Activated CD4-positive, alpha-beta T cell treated with anti-CD3 and anti-CD28 coated beads for 1 hour (primary cell): ENCODE measurements around the gene B3GALT2.
"Not testable (repeated sequence)": the region's sequence is repeated elsewhere in the genome, so short reads cannot be mapped to it uniquely, and the experiment has no call there.

Experiments used
- DNase-seq: peaks from one replicate; pipeline ENCODE4 v3.0.0-alpha.2; 2020

Gene B3GALT2

GRCh38 chr1:193185901-193186731 lies at the start of gene B3GALT2:
B3GALT2 (minus strand) TSS chr1:193186613; CDS start chr1:193181562, 5,051 bp downstream.
- no peak for DNase-seq

- no peak for DNase-seq
Measured at GRCh38 chr1:193234530-193234929, 48.1 kb upstream of the B3GALT2 start.

- DNase-seq: not testable (repeated sequence)
Measured at GRCh38 chr1:193231146-193231545, 44.7 kb upstream of the B3GALT2 start.

GRCh38 chr1:193229136-193229535 lies 42.7 kb upstream of the B3GALT2 start:
- DNase-seq: no peak

- DNase-seq: no peak
Measured at GRCh38 chr1:193222056-193222615, 35.7 kb upstream of the B3GALT2 start.

- DNase-seq: no peak
Measured at GRCh38 chr1:193221651-193222050, 35.2 kb upstream of the B3GALT2 start.

- DNase-seq: no peak
Measured at GRCh38 chr1:193219391-193219790, 33.0 kb upstream of the B3GALT2 start.

GRCh38 chr1:193216920-193217319 lies 30.5 kb upstream of the B3GALT2 start:
- DNase-seq: no peak

GRCh38 chr1:193213998-193214397 lies 27.6 kb upstream of the B3GALT2 start:
- DNase-seq: no peak

- no peak for DNase-seq
Measured at GRCh38 chr1:193212637-193213036, 26.2 kb upstream of the B3GALT2 start.

- DNase-seq: no peak
Measured at GRCh38 chr1:193211539-193211938, 25.1 kb upstream of the B3GALT2 start.

GRCh38 chr1:193210996-193211395 lies 24.6 kb upstream of the B3GALT2 start:
- DNase-seq: no peak

- no peak for DNase-seq
Measured at GRCh38 chr1:193201021-193201420, 14.6 kb upstream of the B3GALT2 start.

GRCh38 chr1:193199940-193200339 lies 13.5 kb upstream of the B3GALT2 start:
- no peak for DNase-seq

- DNase-seq: no peak
Measured at GRCh38 chr1:193192586-193192985, 6.2 kb upstream of the B3GALT2 start.

- no peak for DNase-seq
Measured at GRCh38 chr1:193190096-193190744, 3.8 kb upstream of the B3GALT2 start.

- no peak for DNase-seq
Measured at GRCh38 chr1:193189442-193190095, 3.2 kb upstream of the B3GALT2 start.

GRCh38 chr1:193188915-193189314 lies 2.5 kb upstream of the B3GALT2 start:
- DNase-seq: not testable (repeated sequence)

- no peak for DNase-seq
Measured at GRCh38 chr1:193187114-193187513, 701 bp upstream of the B3GALT2 start.

GRCh38 chr1:193185211-193185610 lies 1.2 kb downstream of the B3GALT2 start:
- DNase-seq: no peak

GRCh38 chr1:193184776-193185175 lies 1.6 kb downstream of the B3GALT2 start:
- no peak for DNase-seq

- DNase-seq: no peak
Measured at GRCh38 chr1:193183019-193183627, 3.3 kb downstream of the B3GALT2 start.

- DNase-seq: no peak
Measured at GRCh38 chr1:193181985-193182384, 4.4 kb downstream of the B3GALT2 start.
